BJ (cell line): ENCODE results near the gene RHBDF1. TPM values are rescaled to one million over a fixed set of nuclear protein-coding genes. Genes with fewer than 3 reads are reported as not detected.
"Not testable (repeated sequence)": the region's sequence is repeated elsewhere in the genome, so short reads cannot be mapped to it uniquely, and the experiment has no call there.

Experiments
- CTCF ChIA-PET: fragments of 350-600 bp; formaldehyde crosslinking; extraction: SDS; loops from one replicate; lab custom pipeline; 2021; ENCODE audit warnings: antibody characterized with exemption, inconsistent platforms; lab: Yijun Ruan, JAX
- POLR2A ChIA-PET: fragments of 300-600 bp; sonication (Branson Sonifier 250); formaldehyde crosslinking; extraction: SDS; loops from one replicate; lab custom pipeline; 2021; ENCODE audit warnings: antibody characterized with exemption; lab: Charles Lee
- DNase-seq: peaks from one replicate; pipeline ENCODE4 v3.0.0-alpha.2; 2011; ENCODE audit warnings: low read depth
- H3K27me3 ChIP-seq: 2 replicates; pipeline ENCODE4 v1.6.0; 2011; ENCODE audit warnings: low read length; ENCODE audit not compliant: control insufficient read depth, insufficient read depth
- H3K36me3 ChIP-seq: 2 replicates; pipeline ENCODE4 v1.5.1; 2011; ENCODE audit warnings: low read length; ENCODE audit not compliant: control insufficient read depth, insufficient read depth
- H3K4me3 ChIP-seq: 2 replicates; pipeline ENCODE4 v1.5.1; 2011; ENCODE audit warnings: low read depth, mild to moderate bottlenecking, control low read depth, low read length
- CTCF ChIP-seq: IDR thresholded peaks from 2 replicates; pipeline ENCODE4 v1.5.1; 2011; ENCODE audit warnings: low read depth, mild to moderate bottlenecking, control low read depth, inconsistent platforms, low read length, moderate library complexity; ENCODE audit not compliant: insufficient read depth
- polyA plus RNA-seq: library from polyadenylated mRNA; depleted of rRNA; stranded (reverse); fragments of >200 nt; gene quantifications from 2 replicates; pipeline ENCODE4 v1.2.3, GENCODE V29; 2011

The RHBDF1 gene
- polyA plus RNA-seq, 1 experiment: 94.2 TPM

DNA sequence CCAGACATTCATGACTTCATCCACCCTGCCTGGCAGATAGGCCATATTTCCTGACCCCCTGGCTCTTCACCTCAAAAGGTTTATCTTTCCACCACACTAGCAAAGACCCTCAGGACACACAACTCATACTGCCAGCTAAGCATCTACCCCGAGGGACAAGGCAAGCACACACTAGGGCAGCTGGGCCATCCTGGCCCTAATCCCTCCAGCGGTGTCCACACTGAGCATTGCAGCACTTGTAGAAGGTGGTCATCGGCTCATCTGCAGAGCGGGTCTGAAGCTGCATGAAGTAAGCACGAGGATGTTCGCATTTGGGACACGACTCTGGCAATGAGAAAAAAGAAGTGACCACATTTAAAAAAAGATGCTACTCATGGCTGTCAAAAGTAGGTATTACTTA lies 25.2 kb downstream of the RHBDF1 start:
- Histone ChIP-seq H3K4me3 (no peak overlapping the region), H3K36me3 (no peaks in the 10 kb centered on the region), H3K27me3 (no peaks in the 10 kb centered on the region)
- no peak for TF ChIP-seq CTCF
- no peak for DNase-seq
- POLR2A ChIA-PET: no interaction called here
- CTCF ChIA-PET: no interaction called here

- DNase-seq, H3K4me3 ChIP-seq, H3K27me3 ChIP-seq, POLR2A ChIA-PET, H3K36me3 ChIP-seq: not testable (repeated sequence)
- CTCF ChIA-PET: interaction anchor here (0.7 to 1.2 kb wide), 2 partner anchors 15 to 51 kb away, joined by 3 read pairs; no protein-coding TSS in a partner anchor
Measured at GRCh38 chr16:46510-46909, 25.9 kb downstream of the RHBDF1 start.

GRCh38 chr16:45454-45853 lies 27.0 kb downstream of the RHBDF1 start:
- POLR2A ChIA-PET: no interaction called here
- DNase-seq: no peak
- Histone ChIP-seq H3K36me3 (peaks cover 1% of the 10 kb centered on the region; the same call in 1 of the 2 replicates), H3K4me3 (no peak overlapping the region), H3K27me3 (no peaks in the 10 kb centered on the region)
- no peak for TF ChIP-seq CTCF
- CTCF ChIA-PET: interaction anchor here (1.2 kb wide), 1 partner anchor 52 kb away, joined by 3 read pairs; no protein-coding TSS in a partner anchor

GRCh38 chr16:44655-45054 lies 27.8 kb downstream of the RHBDF1 start:
- ChIA-PET CTCF (interaction anchor here (1.8 kb wide), 1 partner anchor 52 kb away, joined by 7 read pairs; no protein-coding TSS in a partner anchor), POLR2A (no interaction called here)
- no peak for TF ChIP-seq CTCF
- peaks cover 1% of the 10 kb centered on the region; the same call in 1 of the 2 replicates for H3K36me3 ChIP-seq
- no peak overlapping the region for H3K4me3 ChIP-seq
- no peaks in the 10 kb centered on the region for H3K27me3 ChIP-seq
- DNase-seq: no peak

GRCh38 chr16:43294-43693 lies 29.1 kb downstream of the RHBDF1 start:
- no peak for DNase-seq
- no peak for TF ChIP-seq CTCF
- ChIA-PET POLR2A (no interaction called here), CTCF (interaction anchor here (1.8 kb wide), 1 partner anchor 53 kb away, joined by 7 read pairs; no protein-coding TSS in a partner anchor)
- H3K27me3 ChIP-seq: no peaks in the 10 kb centered on the region
- H3K36me3 ChIP-seq: peaks cover 1% of the 10 kb centered on the region; the same call in 1 of the 2 replicates
- no peak overlapping the region for H3K4me3 ChIP-seq

DNA sequence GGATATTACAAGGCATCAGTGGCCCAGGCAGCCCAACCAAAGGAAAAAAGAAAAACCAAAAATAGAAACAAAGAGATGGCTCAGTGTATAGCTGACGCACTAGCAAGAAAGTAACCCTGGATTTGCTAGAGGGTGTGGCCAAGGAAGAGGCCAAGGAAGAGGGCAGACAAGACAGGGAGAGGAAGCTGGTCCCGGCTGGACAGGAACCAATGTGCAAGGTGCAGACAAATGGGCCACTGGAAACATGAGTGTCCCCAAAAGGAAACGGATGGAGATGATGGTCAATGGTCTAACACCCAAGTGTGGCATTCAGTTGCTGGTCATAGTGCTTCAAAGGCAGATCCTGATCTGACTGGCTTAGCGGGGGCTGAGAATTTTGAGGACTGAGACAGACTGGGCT lies 29.7 kb downstream of the RHBDF1 start:
- POLR2A ChIA-PET: no interaction called here
- Histone ChIP-seq H3K4me3 (no peak overlapping the region), H3K27me3 (no peaks in the 10 kb centered on the region), H3K36me3 (peaks cover 1% of the 10 kb centered on the region; the same call in 1 of the 2 replicates)
- TF ChIP-seq CTCF: no peak
- no peak for DNase-seq
- CTCF ChIA-PET: no interaction called here
